Adrenal gland (tissue), 12 donors: ENCODE data around the gene TAF1A. TPM values are rescaled to one million over a fixed set of nuclear protein-coding genes. Genes with fewer than 3 reads are reported as not detected.

Experiments used
- DNase-seq, 7 donors: peaks; one replicate each; pipeline ENCODE4 v3.0.0-alpha.2; 2019 to 2020
- H3K27ac ChIP-seq, 5 donors: fragments of 200-600 bp; sonication (generic) in 4 of 5; 1 replicate in 3 of 5; 2 replicates in 2 of 5; pipeline versions ENCODE4 v1.5.1 to v1.8.0; 2016 to 2020; ENCODE audit warnings: mild to moderate bottlenecking in 1 of 5
- H3K27me3 ChIP-seq: fragments of 200-600 bp; 2 replicates; pipeline ENCODE4 v1.8.0; 2021
- H3K36me3 ChIP-seq, 2 donors: fragments of 200-600 bp; replicated peaks in 1 of 2; 1 replicate in 1 of 2; 2 replicates in 1 of 2; pipeline versions ENCODE4 v1.5.1 to v1.8.0; 2018 to 2022
- H3K4me1 ChIP-seq, 2 donors: fragments of 200-600 bp; replicated peaks in 1 of 2; 1 replicate in 1 of 2; 2 replicates in 1 of 2; pipeline versions ENCODE4 v1.5.1 to v1.8.0; 2018 to 2021
- H3K4me3 ChIP-seq, 4 donors: fragments of 200-600 bp; sonication (generic) in 3 of 4; one replicate each; pipeline ENCODE4 v1.5.1; 2016 to 2018
- H3K9me3 ChIP-seq, 3 donors: fragments of 200-600 bp; sonication (generic) in 1 of 3; replicated peaks in 1 of 3; 1 replicate in 2 of 3; 2 replicates in 1 of 3; pipeline versions ENCODE4 v1.5.1 to v1.8.0; 2016 to 2021
- CTCF ChIP-seq, 6 experiments: fragments of 450-650 bp in 4 of 6; fragments of 200-600 bp in 2 of 6; sonication (generic) in 1 of 6; IDR thresholded peaks; 1 replicate in 5 of 6; 2 replicates in 1 of 6; pipeline versions ENCODE4 v1.5.1 to v1.8.0; 2016 to 2021; ENCODE audit warnings: antibody characterized with exemption in 6 of 6, mild to moderate bottlenecking in 2 of 6, moderate library complexity in 1 of 6
- POLR2A ChIP-seq, 2 donors: fragments of 450-650 bp; IDR thresholded peaks; one replicate each; pipeline ENCODE4 v1.6.1; 2017; ENCODE audit warnings: antibody characterized with exemption in 2 of 2, mild to moderate bottlenecking in 2 of 2, moderate library complexity in 1 of 2
- WGBS, 4 donors: extraction: QIAGEN DNeasy Blood & Tissue Kit in 2 of 4; methylation state at CpG; one replicate each; pipeline versions ENCODE4 v1.1.5 to v1.1.7; 2013 to 2017; 5-methylcytosine and 5-hydroxymethylcytosine counted together
- intact Hi-C, 2 donors: fragments of 100-400 bp; cut with DNase I; formaldehyde crosslinking; loops; one replicate each; pipeline versions ENCODE4 v1.14.1 to v1.15.0; 2022 to 2023
- polyA plus RNA-seq, 3 donors: library from polyadenylated mRNA; stranded (reverse); fragments of 200-250 nt in 2 of 3; fragments of 350-450 nt in 1 of 3; fragmentation: Illumina TruSeq in 1 of 3; extraction: RNeasy Lipid Tissue Mini Kit (QIAGEN cat#74804) in 1 of 3; gene quantifications; one replicate each; pipeline ENCODE4 v1.2.3, GENCODE V29; 2013 to 2014
- total RNA-seq, 9 donors: library from RNA; depleted of rRNA in 4 of 9; stranded (reverse); fragments of >200 nt in 4 of 9; fragments of 120-200 nt in 1 of 9; fragmentation: NEBNext Ultra II Directional in 1 of 9; extraction: Animal tissue kit (Norgen Biotek cat#: 25700) in 1 of 9; gene quantifications; one replicate each; pipeline versions ENCODE4 v1.1.0 to v1.2.4, GENCODE V29; 2013 to 2023
- donor health status: healthy with polysubstance abuse.
- donor health status: Bipolar disorder and iron deficiency.
- donor health status: DM: yes; HTN: yes; CAD: no.
- donor health status: DM: no; HTN: no; CAD: no.
- donor health status: DM: no; HTN: no; CAD: no.
- donor health status: DM: yes; HTN: yes; CAD: no.

Gene TAF1A
- total and polyA plus RNA-seq, 12 donors: 1.4 to 9.6 (median 5.7) TPM

- intact Hi-C loops: no loop called here
- peak; percentile 17 to 83 (median 36) for DNase-seq
- WGBS, 4 donors: 0% methylated on average over 8 to 81 of the region's 81 CpGs
- Histone ChIP-seq H3K4me1 (peaks cover 5 to 14% of the 10 kb centered on the region in 2 donors), H3K36me3 (peaks cover 0 to 5% of the 10 kb centered on the region in 2 donors), H3K4me3 (peak within 1 kb of the TSS; percentile 37 to 97 (median 80)), H3K27ac (peak within 1 kb of the TSS; percentile 70 to 91 (median 85)), H3K9me3 (no peaks in the 10 kb centered on the region), H3K27me3 (no peaks in the 10 kb centered on the region)
- TF ChIP-seq CTCF (IDR thresholded peaks at IDR 0.05): no peak
- TF ChIP-seq POLR2A (IDR thresholded peaks at IDR 0.05): no peak
These were observed 28.5 kb upstream of the TAF1A start, which contains the start of gene MIA3 for GRCh38 chr1:222618001-222618879. TSS of gene MIA3 (plus strand) at chr1:222618097. CDS start at chr1:222618111, 14 bp downstream.

- Histone ChIP-seq H3K4me3 (peak overlapping the region in 2 of 4 donors; percentile 52 to 68), H3K36me3 (peaks cover 0 to 4% of the 10 kb centered on the region in 2 donors), H3K9me3 (no peaks in the 10 kb centered on the region), H3K27me3 (no peaks in the 10 kb centered on the region), H3K27ac (peak overlapping the region; percentile 70 to 91 (median 76)), H3K4me1 (peaks cover 5 to 14% of the 10 kb centered on the region in 2 donors)
- intact Hi-C loops: no loop called here
- TF ChIP-seq CTCF (IDR thresholded peaks at IDR 0.05) (no peak), POLR2A (IDR thresholded peaks at IDR 0.05) (peak; percentile 63 to 72)
- WGBS, 4 donors: 1 to 2% (median 2%) methylated on average over 17 to 36 of the region's 37 CpGs
- peak; percentile 94 to 99 (median 98) for DNase-seq
These were observed 27.7 kb upstream of the TAF1A start for GRCh38 chr1:222617367-222617951.

GRCh38 chr1:222616525-222616924 lies 26.8 kb upstream of the TAF1A start:
- intact Hi-C loops: no loop called here
- no peak overlapping the region for H3K4me3 ChIP-seq
- H3K4me1 ChIP-seq: peaks cover 5 to 14% of the 10 kb centered on the region in 2 donors
- peak overlapping the region; percentile 70 to 91 (median 76) for H3K27ac ChIP-seq
- H3K27me3 ChIP-seq: no peaks in the 10 kb centered on the region
- H3K9me3 ChIP-seq: no peaks in the 10 kb centered on the region
- DNase-seq: peak; percentile 34 to 76 (median 61)
- TF ChIP-seq POLR2A (IDR thresholded peaks at IDR 0.05): peak in 1 of 2 donors; percentile 52
- no peak for TF ChIP-seq CTCF (IDR thresholded peaks at IDR 0.05)
- WGBS, 4 donors: 39 to 44% (median 39%) methylated on average over 5 of the region's 5 CpGs
- no peaks in the 10 kb centered on the region for H3K36me3 ChIP-seq

- intact Hi-C loops: no loop called here
- Histone ChIP-seq H3K27me3 (no peaks in the 10 kb centered on the region), H3K36me3 (no peaks in the 10 kb centered on the region), H3K27ac (no peak overlapping the region), H3K9me3 (no peaks in the 10 kb centered on the region), H3K4me1 (peaks cover 5 to 6% of the 10 kb centered on the region in 2 donors), H3K4me3 (no peak overlapping the region)
- no peak for DNase-seq
- 53 to 64% (median 59%) methylated on average over 1 of the region's 1 CpG for WGBS, 4 donors
- TF ChIP-seq CTCF (IDR thresholded peaks at IDR 0.05) (no peak), POLR2A (IDR thresholded peaks at IDR 0.05) (no peak)
These were observed 23.9 kb upstream of the TAF1A start for GRCh38 chr1:222613627-222614026.
